NCI-H446 treated with DMSO at 0.1 percent for 48 hours (cell line): ENCODE data around the gene MACROD2.
"Not testable (repeated sequence)": the region's sequence is repeated elsewhere in the genome, so short reads cannot be mapped to it uniquely, and the experiment has no call there.

ENCODE experiments used
- DNase-seq: peaks from one replicate; lab custom pipeline; 2025; lab: John Stamatoyannopoulos, UW

The MACROD2 gene

GRCh38 chr20:14916360-14916920 lies 921.1 kb downstream of the MACROD2 start:
- no peak for DNase-seq

DNA sequence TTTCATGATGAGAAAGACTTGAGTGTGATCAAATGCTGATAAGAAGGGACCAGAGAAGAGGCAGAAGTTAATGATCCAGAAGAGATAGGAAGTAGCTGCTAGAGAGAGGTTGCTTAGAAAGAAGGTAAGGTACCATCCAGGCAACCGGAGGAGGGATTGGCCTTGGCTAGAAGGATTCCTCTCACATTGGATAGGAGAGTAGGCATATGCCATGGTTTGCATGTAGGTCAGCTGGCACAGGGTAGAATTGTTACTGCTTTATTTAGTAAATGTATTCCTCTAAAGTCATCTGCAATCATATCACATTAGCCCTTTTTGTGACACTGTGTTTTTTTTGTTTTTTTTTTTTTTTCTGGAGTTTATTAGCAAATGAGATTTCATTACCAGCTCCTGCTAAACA lies 923.0 kb downstream of the MACROD2 start:
- no peak for DNase-seq

- DNase-seq = no peak
Observed at GRCh38 chr20:14918976-14919375, 923.7 kb downstream of the MACROD2 start.

- DNase-seq = no peak
Observed at GRCh38 chr20:14919501-14920081, 924.3 kb downstream of the MACROD2 start.

GRCh38 chr20:14921513-14921912 lies 926.2 kb downstream of the MACROD2 start:
- DNase-seq = peak; percentile 46

DNA sequence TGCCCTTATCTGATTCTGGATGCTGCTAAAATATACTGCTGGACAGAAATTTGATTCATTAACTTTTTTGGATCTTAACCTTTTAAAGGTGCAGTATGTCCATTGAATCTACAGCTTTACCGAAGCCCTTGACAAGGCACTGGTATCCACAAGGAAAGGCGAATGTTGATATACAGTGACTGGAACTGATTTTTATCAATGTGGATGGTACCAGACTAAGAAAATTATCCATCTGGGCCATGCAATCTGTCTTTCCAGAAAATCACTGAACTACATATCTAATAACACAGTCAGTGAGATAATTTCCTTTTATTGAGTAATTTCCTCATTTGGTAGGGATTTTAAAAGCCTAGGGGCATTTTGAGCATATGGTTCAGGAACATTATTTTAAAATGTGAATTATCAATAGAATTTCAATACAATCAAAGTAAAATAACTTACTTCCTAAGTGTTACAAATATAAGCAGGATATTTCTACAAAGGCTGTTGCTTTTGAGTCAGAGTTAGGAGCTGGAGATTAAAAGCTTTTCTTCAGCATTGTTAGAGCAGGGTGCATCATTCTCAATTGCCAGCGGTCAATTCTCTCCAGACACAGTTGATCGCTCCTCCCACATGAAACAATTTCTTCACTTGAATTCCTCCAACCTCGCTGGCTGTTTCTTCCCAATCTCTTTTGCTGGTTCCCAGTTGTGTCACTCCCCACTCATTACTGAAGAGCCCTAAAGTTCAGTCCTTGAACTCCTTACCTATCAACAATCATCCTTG lies 927.4 kb downstream of the MACROD2 start:
- DNase-seq = no peak

GRCh38 chr20:14924433-14924832 lies 929.1 kb downstream of the MACROD2 start:
- DNase-seq = no peak

GRCh38 chr20:14925300-14925699 lies 930.0 kb downstream of the MACROD2 start:
- peak; percentile 75 for DNase-seq

DNA sequence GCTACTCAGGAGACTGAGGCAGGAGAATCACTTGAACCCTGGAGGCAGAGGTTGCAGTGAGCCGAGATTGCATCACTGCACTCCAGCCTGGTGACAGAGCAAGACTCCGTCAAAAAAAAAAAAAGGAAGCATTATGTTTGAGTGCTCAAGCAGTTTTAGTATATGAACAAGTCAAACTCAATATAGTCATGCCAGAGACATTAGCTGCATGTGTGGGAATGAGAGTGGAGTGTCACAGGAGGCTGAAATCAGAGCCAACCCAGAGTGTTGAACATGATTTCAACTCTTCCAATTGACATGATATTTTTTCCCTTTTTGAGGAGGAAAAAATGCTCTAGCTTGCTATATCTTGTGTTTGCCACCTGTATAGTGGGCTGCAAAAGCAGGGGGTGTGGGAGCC lies 931.1 kb downstream of the MACROD2 start:
- not testable (repeated sequence) for DNase-seq

DNA sequence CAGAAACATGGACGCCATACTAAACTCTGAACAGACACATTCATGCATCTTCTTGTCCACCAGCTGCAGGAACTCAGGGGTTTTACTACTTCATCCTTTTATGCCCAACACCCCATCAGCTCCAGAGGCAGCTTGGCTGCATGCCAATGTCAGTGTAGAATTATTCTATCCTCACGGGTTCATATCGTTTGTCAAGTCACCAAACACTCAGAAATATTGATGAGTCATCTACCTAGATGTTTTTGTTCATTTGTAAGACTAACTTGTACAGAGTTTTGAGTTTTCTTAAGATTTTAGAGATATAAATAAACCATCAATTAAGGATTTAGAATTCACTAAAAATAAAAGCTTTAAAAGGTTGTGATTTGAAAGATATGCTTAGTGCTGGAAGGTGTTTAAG lies 932.8 kb downstream of the MACROD2 start:
- no peak for DNase-seq

DNA sequence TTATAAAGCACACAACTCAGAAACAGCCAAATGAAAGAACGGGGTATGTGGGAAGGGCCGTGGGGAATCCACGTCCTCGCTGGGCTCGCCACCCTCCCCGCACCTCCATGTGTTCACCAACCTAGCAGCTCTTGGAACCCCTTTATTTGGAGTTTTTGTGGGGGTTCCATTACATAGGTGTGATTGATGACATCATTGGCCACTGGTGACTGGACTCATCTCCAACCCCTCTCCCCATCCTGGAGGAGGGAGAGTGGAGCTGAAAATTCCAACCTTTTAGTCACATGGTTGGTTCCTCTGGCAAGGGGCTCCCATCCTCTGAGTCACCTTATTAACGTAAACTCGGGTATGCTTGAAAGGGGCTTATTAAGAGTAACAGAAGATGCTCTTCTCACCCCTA lies 934.1 kb downstream of the MACROD2 start:
- DNase-seq = no peak

GRCh38 chr20:14932040-14932439 lies 936.7 kb downstream of the MACROD2 start:
- DNase-seq = no peak

DNA sequence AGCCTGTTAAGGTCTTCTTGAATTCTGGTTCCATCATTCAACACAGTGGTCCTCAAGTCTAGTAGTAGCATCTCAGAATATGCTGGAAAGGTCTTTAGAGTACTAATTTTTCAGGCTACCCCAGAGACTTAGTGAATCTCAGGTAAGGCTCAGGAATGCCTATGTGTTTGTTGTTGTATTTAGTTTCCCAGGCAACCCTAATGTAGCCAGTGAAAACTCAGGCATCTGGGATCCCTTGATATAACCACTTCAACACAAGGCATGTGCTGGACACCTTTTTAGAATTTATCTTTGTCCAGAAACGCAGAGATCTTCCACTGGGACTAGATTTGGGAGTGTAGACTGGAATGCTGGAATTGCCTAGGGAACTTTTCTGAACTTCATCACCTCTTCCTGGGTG lies 940.0 kb downstream of the MACROD2 start:
- no peak for DNase-seq

- DNase-seq = no peak
Observed at GRCh38 chr20:14937021-14937420, 941.7 kb downstream of the MACROD2 start.

DNA sequence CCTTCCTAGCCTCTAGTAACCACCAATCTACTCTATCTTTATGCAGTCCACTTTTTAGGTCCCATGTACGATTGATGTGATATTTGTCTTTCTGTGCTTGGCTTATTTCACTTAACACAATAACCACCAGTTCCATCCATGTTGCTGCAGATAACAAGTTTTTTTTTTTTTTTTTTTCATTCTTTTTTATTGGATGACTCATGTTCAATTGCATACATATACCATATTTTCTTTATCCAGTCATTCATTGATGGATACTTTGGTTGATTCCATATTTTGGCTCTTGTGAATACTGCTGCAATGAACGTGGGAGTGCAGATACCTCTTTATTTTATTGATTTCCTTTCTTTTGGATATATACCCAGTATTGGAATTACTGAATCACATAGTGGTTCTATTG lies 942.5 kb downstream of the MACROD2 start:
- no peak for DNase-seq

GRCh38 chr20:14947536-14947935 lies 952.2 kb downstream of the MACROD2 start:
- DNase-seq = no peak

DNA sequence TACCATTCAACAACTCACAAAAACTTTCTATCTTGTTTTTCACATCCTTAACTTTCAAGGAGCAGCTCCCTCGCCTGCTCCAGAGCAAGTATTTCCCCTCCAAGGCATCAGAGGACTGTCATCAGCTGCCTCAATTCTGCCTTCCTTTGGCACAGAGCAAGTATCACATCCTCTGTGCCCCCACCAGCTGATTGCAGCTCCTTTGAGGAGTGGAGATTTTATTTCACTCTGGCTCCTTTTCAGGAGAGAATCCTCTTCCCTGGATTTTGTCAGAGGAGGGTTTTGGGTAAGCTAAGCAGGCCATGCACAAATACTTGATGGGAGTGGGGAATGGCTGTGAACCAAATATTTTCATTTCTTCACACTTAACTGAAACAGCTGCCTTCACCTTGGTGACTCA lies 952.6 kb downstream of the MACROD2 start:
- DNase-seq = no peak

DNA sequence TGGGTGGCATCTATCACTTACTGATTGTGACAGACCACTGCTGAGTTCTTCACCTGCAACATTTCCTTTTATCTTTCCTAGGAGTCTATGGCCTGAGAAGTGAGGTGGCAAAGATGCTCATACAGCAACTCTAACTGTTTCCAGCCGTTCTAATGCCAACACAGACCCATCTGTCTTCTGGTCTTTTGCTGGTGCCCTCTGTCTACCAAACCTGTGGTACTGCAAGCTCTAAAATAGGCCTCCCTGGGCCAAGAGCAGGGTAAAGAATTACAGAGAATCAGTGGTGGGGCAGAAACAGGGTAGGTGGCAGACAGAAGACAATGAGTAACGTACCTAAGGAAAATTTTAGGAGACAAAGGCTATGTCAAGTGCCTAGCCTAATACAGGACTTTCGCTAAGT lies 953.1 kb downstream of the MACROD2 start:
- DNase-seq = peak; percentile 14

GRCh38 chr20:14950633-14951032 lies 955.3 kb downstream of the MACROD2 start:
- no peak for DNase-seq

DNA sequence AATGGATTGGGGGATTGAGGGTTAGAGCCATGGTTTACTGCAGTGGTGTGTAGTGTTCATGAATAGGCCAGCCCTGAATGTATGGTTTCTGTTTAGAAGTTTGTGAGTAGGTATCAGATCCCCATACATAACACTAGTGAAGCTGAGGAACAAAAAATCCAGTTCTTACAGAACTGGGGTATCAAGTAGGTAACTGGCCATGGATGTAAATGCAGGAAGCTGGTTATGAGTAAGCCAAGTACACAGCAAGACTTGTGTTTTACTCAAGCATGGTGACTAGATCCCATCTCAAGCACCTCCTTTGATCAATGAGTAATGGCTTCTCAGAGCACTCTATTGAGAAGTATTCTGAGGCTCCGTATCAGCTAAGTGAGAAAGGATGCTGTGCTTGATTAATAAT lies 955.8 kb downstream of the MACROD2 start:
- no peak for DNase-seq

DNA sequence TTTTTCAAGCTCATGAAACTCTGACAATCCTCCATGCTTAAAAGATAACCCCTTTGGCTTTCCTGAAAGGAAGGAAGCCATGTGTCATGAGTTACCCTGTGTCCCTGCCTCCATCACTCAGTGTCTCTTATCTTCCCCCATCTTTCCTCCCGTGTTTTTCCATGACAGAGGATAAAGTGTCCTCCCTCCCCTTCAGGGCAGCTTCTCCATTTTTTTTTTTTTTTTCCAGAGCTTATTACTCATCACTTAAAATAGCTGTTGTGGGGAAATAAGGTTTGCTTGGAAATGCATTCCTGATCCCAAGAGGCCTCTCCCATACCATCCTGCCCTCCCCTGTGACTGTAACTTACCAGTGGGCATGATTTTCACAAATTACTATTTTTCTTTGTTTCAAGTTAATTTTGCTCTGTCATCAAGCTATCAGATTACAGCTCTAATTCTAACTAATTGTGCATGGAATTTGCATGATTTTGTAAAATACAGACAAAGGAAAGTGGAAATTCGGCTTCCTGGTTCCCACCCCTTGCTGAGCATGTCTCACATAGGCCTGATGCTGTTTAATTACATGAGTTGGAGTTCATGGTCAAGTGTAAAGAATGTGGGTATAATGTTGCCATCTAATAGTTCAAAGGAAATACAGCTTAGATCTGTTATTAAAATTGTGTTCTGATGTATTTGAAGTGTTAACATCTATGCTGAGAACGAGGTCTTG lies 956.5 kb downstream of the MACROD2 start:
- DNase-seq = no peak

DNA sequence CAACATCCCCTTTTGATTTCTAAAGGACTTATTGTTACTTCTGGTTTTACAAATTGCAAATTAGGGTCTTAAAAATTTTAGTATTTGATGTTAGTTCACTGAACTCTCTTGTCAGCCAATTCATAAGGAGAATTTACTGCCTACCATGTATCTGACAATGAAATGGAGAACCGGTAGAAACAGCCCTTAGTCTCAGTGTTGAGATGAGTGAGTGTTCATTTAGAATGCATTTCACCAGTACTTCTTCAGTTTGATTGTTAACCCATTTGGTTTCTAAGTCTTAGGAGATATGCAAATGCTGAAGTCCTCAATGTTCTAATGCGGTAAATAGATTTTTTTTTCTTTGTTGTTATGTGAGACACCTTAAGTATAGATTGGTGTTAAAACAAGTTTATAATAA lies 958.4 kb downstream of the MACROD2 start:
- DNase-seq = no peak

DNA sequence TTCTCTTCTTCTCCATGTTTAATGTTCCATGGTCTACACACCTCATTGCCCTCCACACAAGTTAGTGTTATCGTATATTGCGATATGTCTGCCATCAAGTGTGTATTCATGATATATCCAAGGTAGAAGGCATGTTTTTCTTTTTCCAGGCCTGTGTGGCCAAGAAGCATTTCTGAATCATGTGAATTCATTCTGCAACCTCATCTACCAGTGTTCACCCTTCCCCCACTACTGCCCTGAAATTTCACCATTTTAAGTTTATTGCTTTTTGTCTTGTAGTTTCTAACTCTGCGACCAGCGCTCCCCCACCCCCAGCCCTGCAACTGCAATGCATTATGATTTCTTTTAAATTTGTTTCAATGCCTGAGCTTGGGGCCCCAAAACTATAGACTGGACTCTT lies 960.1 kb downstream of the MACROD2 start:
- DNase-seq = no peak
